ENCODE data around the gene MLYCD.

The MLYCD gene

GRCh38 chr16:83968891-83969649 lies 70.2 kb downstream of the MLYCD start:
- Histone ChIP-seq H3K9me3 (ENCODE audit: control insufficient read depth, insufficient read depth, low read depth, low read length) (no peaks in the 10 kb centered on the region), H3K4me1 (ENCODE audit: control insufficient read depth, insufficient read depth, low read length) (no peaks in the 10 kb centered on the region), H3K27ac (ENCODE audit: extremely low read depth, low read depth, low read length) (no peak overlapping the region), H3K36me3 (ENCODE audit: control insufficient read depth in 2 of 2, insufficient read depth in 1 of 2, low read length in 2 of 2) (no peaks in the 10 kb centered on the region), H3K4me3 (ENCODE audit: low read depth, low read length) (peak overlapping the region; percentile 2)
- no peak for TF ChIP-seq ZNF596 (tag by site-specific recombination; IDR thresholded peaks at IDR 0.05)
- TF ChIP-seq ZNF223 (tag by site-specific recombination; IDR thresholded peaks at IDR 0.05): no peak
- TF ChIP-seq ZFP41 (tag by site-specific recombination; IDR thresholded peaks at IDR 0.05; ENCODE audit: borderline replicate concordance): no peak
- no peak for TF ChIP-seq BCL11A (tag by site-specific recombination; IDR thresholded peaks at IDR 0.05; ENCODE audit: low read depth)
- no peak for TF ChIP-seq ZNF362 (tag by site-specific recombination; IDR thresholded peaks at IDR 0.05)
- no peak for TF ChIP-seq ZNF529 (tag by site-specific recombination; IDR thresholded peaks at IDR 0.05; ENCODE audit: insufficient replicate concordance)
- TF ChIP-seq KLF9 (tag by site-specific recombination; IDR thresholded peaks at IDR 0.05; ENCODE audit: low read depth): no peak
- TF ChIP-seq ZNF18 (tag by site-specific recombination; IDR thresholded peaks at IDR 0.05): no peak
- no peak for TF ChIP-seq ZNF629 (tag by site-specific recombination; IDR thresholded peaks at IDR 0.05)
- TF ChIP-seq ZBTB11 (tag by site-specific recombination; conservative IDR thresholded peaks at IDR 0.05; ENCODE audit: low read depth): no peak
- ChIA-PET CTCF (interaction anchor here (0.7 to 5.3 kb wide), 4 partner anchors 13 to 209 kb away, joined by 3 to 46 read pairs (median 4); no protein-coding TSS in a partner anchor), POLR2A (no interaction called here)

GRCh38 chr16:83969771-83970429 lies 71.0 kb downstream of the MLYCD start:
- ChIA-PET POLR2A (interaction anchor here (1.1 kb wide), 1 partner anchor 44 kb away, joined by 3 read pairs; no protein-coding TSS in a partner anchor), CTCF (interaction anchor here (0.5 to 5.3 kb wide), 6 partner anchors 14 to 279 kb away, joined by 3 to 46 read pairs (median 3); no protein-coding TSS in a partner anchor)

GRCh38 chr16:83970430-83970815 lies 71.5 kb downstream of the MLYCD start:
- CTCF ChIA-PET: interaction anchor here (0.5 to 5.3 kb wide), 4 partner anchors 14 to 279 kb away, joined by 3 to 46 read pairs (median 3); no protein-coding TSS in a partner anchor
- Histone ChIP-seq H3K9me3 (ENCODE audit: control insufficient read depth, insufficient read depth, low read depth, low read length) (no peaks in the 10 kb centered on the region), H3K36me3 (ENCODE audit: control insufficient read depth in 2 of 2, insufficient read depth in 1 of 2, low read length in 2 of 2) (no peaks in the 10 kb centered on the region), H3K4me3 (ENCODE audit: low read depth, low read length) (no peak overlapping the region), H3K4me1 (ENCODE audit: control insufficient read depth, insufficient read depth, low read length) (no peaks in the 10 kb centered on the region), H3K27ac (ENCODE audit: extremely low read depth, low read depth, low read length) (no peak overlapping the region)
- POLR2A ChIA-PET: interaction anchor here (1.1 kb wide), 1 partner anchor 44 kb away, joined by 3 read pairs; no protein-coding TSS in a partner anchor
- no peak for TF ChIP-seq ZNF776 (tag by site-specific recombination; IDR thresholded peaks at IDR 0.05; ENCODE audit: borderline replicate concordance)
- TF ChIP-seq PBX3 (CRISPR knock-in tag; IDR thresholded peaks at IDR 0.05): no peak

More at GRCh38 chr16:83969771-83970429, 71.0 kb downstream of the MLYCD start:
- no peaks in the 10 kb centered on the region for H3K36me3 ChIP-seq (ENCODE audit: control insufficient read depth in 2 of 2, insufficient read depth in 1 of 2, low read length in 2 of 2)
- H3K4me1 ChIP-seq (ENCODE audit: control insufficient read depth, insufficient read depth, low read length): no peaks in the 10 kb centered on the region
- H3K9me3 ChIP-seq (ENCODE audit: control insufficient read depth, insufficient read depth, low read depth, low read length): no peaks in the 10 kb centered on the region
- H3K4me3 ChIP-seq (ENCODE audit: low read depth, low read length): no peak overlapping the region
- TF ChIP-seq ZNF529 (tag by site-specific recombination; IDR thresholded peaks at IDR 0.05; ENCODE audit: insufficient replicate concordance): no peak
- peak; percentile 31; the same call in 1 of the 2 replicates for TF ChIP-seq ZIC2 (tag by site-specific recombination; IDR thresholded peaks at IDR 0.05)
- no peak overlapping the region for H3K27ac ChIP-seq (ENCODE audit: extremely low read depth, low read depth, low read length)

Measured in HEK293 (cell line).